Lung (tissue), 12 donors: Measurements from ENCODE around the gene PYDC1. TPM values are rescaled to one million over a fixed set of nuclear protein-coding genes. Genes with fewer than 3 reads are reported as not detected.

ENCODE experiments used
- ATAC-seq: fragments of 200-7000 bp; cut with Tn5 transposase; one replicate; pipeline ENCODE4 v1.9.1; 2020; ENCODE audit warnings: moderate number of reproducible peaks; ENCODE audit not compliant: insufficient read depth, low FRiP score
- DNase-seq, 3 donors: peaks; one replicate each; pipeline ENCODE4 v3.0.0-alpha.2; 2013 to 2017
- H3K27ac ChIP-seq, 2 donors: one replicate each; pipeline ENCODE4 v1.5.1; 2013; ENCODE audit warnings: mild to moderate bottlenecking in 2 of 2, moderate library complexity in 2 of 2, control low read depth in 1 of 2, inconsistent platforms in 1 of 2, low read depth in 1 of 2, low read length in 1 of 2
- H3K27me3 ChIP-seq, 3 donors: one replicate each; pipeline ENCODE4 v1.5.1; 2013; ENCODE audit warnings: low read length in 2 of 3; ENCODE audit not compliant: control insufficient read depth in 3 of 3, insufficient read depth in 3 of 3
- H3K36me3 ChIP-seq, 4 donors: one replicate each; pipeline ENCODE4 v1.5.1; 2013; ENCODE audit warnings: low read length in 4 of 4, mild to moderate bottlenecking in 1 of 4, moderate library complexity in 1 of 4; ENCODE audit not compliant: control insufficient read depth in 4 of 4, insufficient read depth in 4 of 4
- H3K4me1 ChIP-seq, 5 donors: one replicate each; pipeline ENCODE4 v1.5.1; 2013; ENCODE audit warnings: low read length in 5 of 5, mild to moderate bottlenecking in 2 of 5, moderate library complexity in 1 of 5; ENCODE audit not compliant: control insufficient read depth in 5 of 5, insufficient read depth in 5 of 5
- H3K4me3 ChIP-seq: one replicate; pipeline ENCODE4 v1.5.1; 2013; ENCODE audit warnings: mild to moderate bottlenecking, control low read depth, moderate library complexity
- H3K9ac ChIP-seq, 2 donors: one replicate each; pipeline ENCODE4 v1.5.1; 2013; ENCODE audit warnings: low read length in 2 of 2, control low read depth in 1 of 2; ENCODE audit not compliant: insufficient read depth in 1 of 2
- H3K9me3 ChIP-seq, 4 donors: one replicate each; pipeline ENCODE4 v1.5.1; 2013; ENCODE audit warnings: low read length in 3 of 4, mild to moderate bottlenecking in 1 of 4, moderate library complexity in 1 of 4; ENCODE audit not compliant: control insufficient read depth in 4 of 4, insufficient read depth in 3 of 4
- WGBS, 2 donors: extraction: QIAGEN DNeasy Blood & Tissue Kit; methylation state at CpG; one replicate each; pipeline ENCODE4 v1.1.7; 2013; 5-methylcytosine and 5-hydroxymethylcytosine counted together
- polyA plus RNA-seq, 2 donors: library from polyadenylated mRNA; stranded (reverse); fragments of 200-250 nt; gene quantifications; one replicate each; pipeline ENCODE4 v1.2.1, GENCODE V29; 2013
- total RNA-seq, 2 donors: library from RNA; depleted of rRNA in 1 of 2; stranded (reverse); fragments of >200 nt in 1 of 2; gene quantifications; one replicate each; pipeline ENCODE4 v1.2.1, GENCODE V29; 2014 to 2021
- TF ChIP-seq, protein P1 (sequence below): IDR thresholded peaks from 2 replicates; pipeline ENCODE4 v1.5.1; 2012; ENCODE audit warnings: mild to moderate bottlenecking; ENCODE audit errors: control extremely low read depth, extremely low read depth
- donor health status: control.
- donor health status: control.
- donor health status: Bipolar disorder and iron deficiency.
- donor health status: healthy.
- donor health status: DM: yes; HTN: yes; CAD: no.

Gene PYDC1
- total and polyA plus RNA-seq, 4 donors: not detected

GRCh38 chr16:31184888-31185287, 32.0 kb downstream of the PYDC1 start:
- Histone ChIP-seq H3K4me1 (peaks cover 8 to 28% (median 10%) of the 10 kb centered on the region in 5 donors), H3K27ac (no peak overlapping the region), H3K9ac (no peak overlapping the region), H3K9me3 (no peaks in the 10 kb centered on the region), H3K36me3 (peaks cover 48 to 72% (median 64%) of the 10 kb centered on the region in 4 donors), H3K27me3 (no peaks in the 10 kb centered on the region), H3K4me3 (no peak overlapping the region)
- 93 to 97% methylated on average over 14 of the region's 14 CpGs for WGBS, 2 donors
- TF ChIP-seq, protein P1, sequence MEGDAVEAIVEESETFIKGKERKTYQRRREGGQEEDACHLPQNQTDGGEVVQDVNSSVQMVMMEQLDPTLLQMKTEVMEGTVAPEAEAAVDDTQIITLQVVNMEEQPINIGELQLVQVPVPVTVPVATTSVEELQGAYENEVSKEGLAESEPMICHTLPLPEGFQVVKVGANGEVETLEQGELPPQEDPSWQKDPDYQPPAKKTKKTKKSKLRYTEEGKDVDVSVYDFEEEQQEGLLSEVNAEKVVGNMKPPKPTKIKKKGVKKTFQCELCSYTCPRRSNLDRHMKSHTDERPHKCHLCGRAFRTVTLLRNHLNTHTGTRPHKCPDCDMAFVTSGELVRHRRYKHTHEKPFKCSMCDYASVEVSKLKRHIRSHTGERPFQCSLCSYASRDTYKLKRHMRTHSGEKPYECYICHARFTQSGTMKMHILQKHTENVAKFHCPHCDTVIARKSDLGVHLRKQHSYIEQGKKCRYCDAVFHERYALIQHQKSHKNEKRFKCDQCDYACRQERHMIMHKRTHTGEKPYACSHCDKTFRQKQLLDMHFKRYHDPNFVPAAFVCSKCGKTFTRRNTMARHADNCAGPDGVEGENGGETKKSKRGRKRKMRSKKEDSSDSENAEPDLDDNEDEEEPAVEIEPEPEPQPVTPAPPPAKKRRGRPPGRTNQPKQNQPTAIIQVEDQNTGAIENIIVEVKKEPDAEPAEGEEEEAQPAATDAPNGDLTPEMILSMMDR: no peak
- ATAC-seq: no peak
- DNase-seq: no peak

DNA sequence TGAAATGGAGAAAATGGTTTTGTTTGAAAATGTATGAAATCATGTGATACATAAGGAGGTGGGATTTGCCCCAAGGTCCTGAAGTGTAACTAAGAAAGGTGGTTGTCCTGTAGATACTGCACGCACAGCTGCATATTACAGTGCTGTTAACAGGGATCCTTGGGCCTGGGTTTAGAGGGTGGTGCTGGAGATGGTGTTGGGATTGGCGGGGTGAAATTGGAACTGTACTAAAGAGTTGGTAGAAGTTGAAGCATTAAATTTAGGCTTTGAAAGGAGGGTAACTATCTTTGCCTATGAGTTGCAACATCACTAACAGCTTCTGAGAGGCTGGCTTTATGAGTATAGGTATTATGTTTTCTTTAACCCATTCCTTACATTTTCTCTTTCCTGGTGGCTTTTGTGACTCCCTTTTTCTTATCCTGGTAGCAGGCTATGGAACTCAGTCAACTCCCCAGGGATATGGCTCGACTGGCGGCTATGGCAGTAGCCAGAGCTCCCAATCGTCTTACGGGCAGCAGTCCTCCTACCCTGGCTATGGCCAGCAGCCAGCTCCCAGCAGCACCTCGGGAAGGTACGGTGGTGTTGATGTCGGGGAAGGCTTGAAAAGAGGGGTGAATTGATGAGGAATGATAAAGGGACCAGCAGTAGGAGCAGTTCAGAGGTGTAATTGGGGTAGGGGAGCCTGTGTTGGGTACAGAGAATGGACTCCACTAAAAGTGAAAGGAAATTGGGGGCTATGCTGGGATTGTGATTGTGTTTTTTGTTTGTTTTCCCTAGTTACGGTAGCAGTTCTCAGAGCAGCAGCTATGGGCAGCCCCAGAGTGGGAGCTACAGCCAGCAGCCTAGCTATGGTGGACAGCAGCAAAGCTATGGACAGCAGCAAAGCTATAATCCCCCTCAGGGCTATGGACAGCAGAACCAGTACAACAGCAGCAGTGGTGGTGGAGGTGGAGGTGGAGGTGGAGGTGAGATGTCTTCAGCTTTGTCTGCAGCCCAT, 33.2 kb downstream of the PYDC1 start:
- DNase-seq: no peak
- Histone ChIP-seq H3K4me1 (peaks cover 8 to 34% (median 10%) of the 10 kb centered on the region in 5 donors), H3K9me3 (no peaks in the 10 kb centered on the region)

GRCh38 chr16:31182391-31182790, 34.5 kb downstream of the PYDC1 start:
- no peak overlapping the region for H3K4me3 ChIP-seq
- peaks cover 8 to 34% (median 10%) of the 10 kb centered on the region in 5 donors for H3K4me1 ChIP-seq
- ATAC-seq (no peak), DNase-seq (no peak)
- no peaks in the 10 kb centered on the region for H3K9me3 ChIP-seq
- peak overlapping the region in 1 of 2 donors; percentile 66 for H3K9ac ChIP-seq
- H3K36me3 ChIP-seq: peaks cover 35 to 47% (median 41%) of the 10 kb centered on the region in 4 donors
- TF ChIP-seq, protein P1: no peak
- peak overlapping the region in 1 of 2 donors; percentile 34 for H3K27ac ChIP-seq
- H3K27me3 ChIP-seq: no peaks in the 10 kb centered on the region
- 34 to 44% methylated on average over 7 of the region's 7 CpGs for WGBS, 2 donors

More for the DNA sequence above, 33.2 kb downstream of the PYDC1 start:
- Histone ChIP-seq H3K27ac (no peak overlapping the region), H3K36me3 (peaks cover 42 to 60% (median 54%) of the 10 kb centered on the region in 4 donors), H3K27me3 (no peaks in the 10 kb centered on the region), H3K4me3 (no peak overlapping the region), H3K9ac (no peak overlapping the region)
- ATAC-seq: no peak
- TF ChIP-seq, protein P1: no peak
- WGBS, 2 donors: 81 to 85% methylated on average over 10 of the region's 10 CpGs
